ENCODE measurements around the gene CHCHD4. TPM values are rescaled to one million over a fixed set of nuclear protein-coding genes. Genes with fewer than 3 reads are reported as not detected.

The CHCHD4 gene
- total and polyA plus RNA-seq, 2 of the 13 experiments (the other 11 are each of a cell fraction or from before 2014, with no cell fraction given), result 15.8 to 24.1 TPM

- H3K27ac ChIP-seq (ENCODE audit: extremely low read length, insufficient read depth, low read length), result no peak overlapping the region
- ATAC-seq (no peak), DNase-seq (ENCODE audit: low spot score) (no peak), FAIRE-seq (no peak)
- POLR2A ChIA-PET, result interaction anchor here (0.6 kb wide), 1 partner anchor 50 kb away, joined by 3 read pairs; the partner anchor contains the start of genes LSM3 and XPC
- H3K4me1 ChIP-seq (ENCODE audit: insufficient read depth, low read length), result peaks cover 34% of the 10 kb centered on the region
- intact Hi-C loops (cut with micrococcal nuclease; ENCODE audit: unreplicated experiment) (no loop called here), in situ Hi-C loops (cut with HindIII; ENCODE audit: extremely low pct_ligation_motif_present, low pct_unique_long_range_greater_than_20kb) (no loop called here)
- BruUV-seq (replicated peaks), result no TSS peak
- H2AFZ ChIP-seq (ENCODE audit: low read length), result no peak overlapping the region
- peaks cover 43% of the 10 kb centered on the region for H3K79me2 ChIP-seq (ENCODE audit: insufficient read depth, low read length)
- peaks cover 18 to 55% of the 10 kb centered on the region in 2 experiments for H3K36me3 ChIP-seq (replicated peaks in 1 of 2; ENCODE audit: control insufficient read depth in 1 of 2, insufficient read depth in 2 of 2, low read length in 2 of 2)
- H3K9me3 ChIP-seq (ENCODE audit: low read length), result no peaks in the 10 kb centered on the region
- H3K4me2 ChIP-seq (ENCODE audit: low read depth, low read length), result no peak overlapping the region
- TF ChIP-seq CEBPB (IDR thresholded peaks at IDR 0.05; ENCODE audit: borderline replicate concordance, low read depth, low read length), result no peak
- no peak for TF ChIP-seq TP53 (CRISPR knock-in tag; conservative IDR thresholded peaks at IDR 0.05)
- no peak for TF ChIP-seq HDAC1 (CRISPR knock-in tag; IDR thresholded peaks at IDR 0.05)
- no peak for TF ChIP-seq NONO (IDR thresholded peaks at IDR 0.05)
- no peak for TF ChIP-seq NONO (CRISPR knock-in tag; conservative IDR thresholded peaks at IDR 0.05)
- no peak for TF ChIP-seq ZNF280D (CRISPR knock-in tag; IDR thresholded peaks at IDR 0.05)
- no peak for TF ChIP-seq ZKSCAN8 (CRISPR knock-in tag; IDR thresholded peaks at IDR 0.05; ENCODE audit: borderline replicate concordance)
- no peak for TF ChIP-seq ZFP36L1 (CRISPR knock-in tag; IDR thresholded peaks at IDR 0.05)
- no peak for TF ChIP-seq PRPF4 (IDR thresholded peaks at IDR 0.05; ENCODE audit: low read depth, low read length, poor library complexity, severe bottlenecking)
- TF ChIP-seq ZNF484 (CRISPR knock-in tag; IDR thresholded peaks at IDR 0.05; ENCODE audit: borderline replicate concordance, low read depth), result no peak
- no peak for TF ChIP-seq ZNF275 (CRISPR knock-in tag; IDR thresholded peaks at IDR 0.05; ENCODE audit: borderline replicate concordance)
- TF ChIP-seq ZNF546 (CRISPR knock-in tag; conservative IDR thresholded peaks at IDR 0.05), result no peak
- TF ChIP-seq PPARG (CRISPR knock-in tag; conservative IDR thresholded peaks at IDR 0.05), result no peak
- 98% methylated on average over 5 of the region's 5 CpGs for WGBS (ENCODE audit: low lambda C conversion rate)
- CTCF ChIA-PET (ENCODE audit: low intra/inter-chr PET ratio, low total read pairs), result no interaction called here
- H4K20me1 ChIP-seq (ENCODE audit: insufficient read depth, low read length), result peaks cover 16% of the 10 kb centered on the region
- H3K27me3 ChIP-seq (ENCODE audit: control insufficient read depth in 1 of 2, insufficient read depth in 2 of 2, low read length in 2 of 2), result no peaks in the 10 kb centered on the region; a peak in 1 of 5 replicates
- no peak overlapping the region for H3K9ac ChIP-seq (ENCODE audit: insufficient read depth, low read depth, low read length)
- H3K4me3 ChIP-seq (replicated peaks in 1 of 3; ENCODE audit: insufficient read depth in 1 of 3, low read depth in 2 of 3, low read length in 3 of 3), result no peak overlapping the region
Observed at GRCh38 chr3:14128724-14129123, 4.1 kb upstream of the CHCHD4 start.
